IMR-90 (cell line): ENCODE measurements around the gene HAO2. TPM values are rescaled to one million over a fixed set of nuclear protein-coding genes. Genes with fewer than 3 reads are reported as not detected.

Experiments
- ATAC-seq: fragments of 200-7000 bp; cut with Tn5 transposase; 2 replicates; pipeline ENCODE4 v1.9.1; 2020; ENCODE audit warnings: low read depth, mild to moderate bottlenecking, moderate library complexity
- BruUV-seq: library from RNA; stranded (reverse); fragments of 400-500 nt; replicated peaks from 2 replicates; lab custom pipeline; 2021; lab: Mats Ljungman, UMichigan
- CTCF ChIA-PET: fragments of 300-600 bp; formaldehyde crosslinking; extraction: SDS; loops from one replicate; lab custom pipeline; 2021; ENCODE audit warnings: antibody characterized with exemption; lab: Yijun Ruan, JAX
- POLR2A ChIA-PET: fragments of 300-600 bp; sonication (Branson Sonifier 250); formaldehyde crosslinking; loops from one replicate; lab custom pipeline; 2022; ENCODE audit warnings: antibody characterized with exemption; ENCODE audit not compliant: unreplicated experiment; lab: Charles Lee
- DNase-seq: peaks from one replicate; pipeline ENCODE4 v3.0.0; 2013
- H2AFZ ChIP-seq: replicated peaks from 2 replicates; pipeline ENCODE3; 2013; ENCODE audit warnings: low read length, mild to moderate bottlenecking; ENCODE audit not compliant: poor library complexity
- H2AK5ac ChIP-seq: 2 replicates; pipeline ENCODE4 v1.6.1; 2013; ENCODE audit warnings: low read depth, low read length, inconsistent platforms
- H2AK9ac ChIP-seq: replicated peaks from 2 replicates; pipeline ENCODE3; 2013; ENCODE audit warnings: mild to moderate bottlenecking, low read depth, low read length, moderate library complexity; ENCODE audit not compliant: poor library complexity
- H2BK120ac ChIP-seq: 2 replicates; pipeline ENCODE4 v1.6.1; 2013; ENCODE audit warnings: low read depth, low read length, inconsistent platforms
- H2BK15ac ChIP-seq: 3 replicates; pipeline ENCODE4 v1.6.1; 2013; ENCODE audit warnings: low read depth, low read length, inconsistent platforms
- H2BK20ac ChIP-seq: 2 replicates; pipeline ENCODE4 v1.6.1; 2013; ENCODE audit warnings: low read depth, mild to moderate bottlenecking, inconsistent platforms, low read length, moderate library complexity
- H2BK5ac ChIP-seq: 2 replicates; pipeline ENCODE4 v1.6.1; 2013; ENCODE audit warnings: mild to moderate bottlenecking, low read depth, low read length, inconsistent platforms; ENCODE audit not compliant: poor library complexity, severe bottlenecking
- H3K14ac ChIP-seq: replicated peaks from 2 replicates; pipeline ENCODE4 v1.6.1; 2013; ENCODE audit warnings: low read depth, low read length, inconsistent platforms
- H3K18ac ChIP-seq: 2 replicates; pipeline ENCODE4 v1.6.1; 2013; ENCODE audit warnings: low read depth, low read length, control low read depth
- H3K23ac ChIP-seq: 2 replicates; pipeline ENCODE4 v1.6.1; 2013; ENCODE audit warnings: low read depth, low read length, inconsistent platforms
- H3K27ac ChIP-seq: 2 replicates; pipeline ENCODE4 v1.5.1; 2013; ENCODE audit warnings: mild to moderate bottlenecking, control low read depth, low read length; ENCODE audit not compliant: insufficient read depth
- H3K27me3 ChIP-seq: 2 replicates; pipeline ENCODE4 v1.6.1; 2013; ENCODE audit warnings: low read length; ENCODE audit not compliant: control insufficient read depth, insufficient read depth
- H3K36me3 ChIP-seq: 2 replicates; pipeline ENCODE4 v1.6.1; 2013; ENCODE audit warnings: low read length, mixed read lengths; ENCODE audit not compliant: control insufficient read depth, insufficient read depth
- H3K4ac ChIP-seq: 2 replicates; pipeline ENCODE4 v1.6.1; 2013; ENCODE audit warnings: low read depth, low read length, inconsistent platforms
- H3K4me1 ChIP-seq: 2 replicates; pipeline ENCODE4 v1.6.1; 2013; ENCODE audit warnings: low read length, mixed read lengths; ENCODE audit not compliant: control insufficient read depth, insufficient read depth
- H3K4me2 ChIP-seq: 2 replicates; pipeline ENCODE4 v1.6.1; 2013; ENCODE audit warnings: low read depth, mild to moderate bottlenecking, control low read depth, low read length, moderate library complexity
- H3K4me3 ChIP-seq: 2 replicates; pipeline ENCODE4 v1.5.1; 2013; ENCODE audit warnings: low read depth, mild to moderate bottlenecking, control low read depth, low read length, moderate library complexity; ENCODE audit not compliant: insufficient read depth
- H3K56ac ChIP-seq: 2 replicates; pipeline ENCODE4 v1.6.1; 2013; ENCODE audit warnings: low read length, inconsistent platforms; ENCODE audit not compliant: insufficient read depth; ENCODE audit errors: extremely low read depth
- H3K79me1 ChIP-seq, 2 experiments: 2 replicates each; pipeline ENCODE4 v1.6.1; 2013; ENCODE audit warnings: low read length in 2 of 2, inconsistent platforms in 1 of 2, low read depth in 1 of 2
- H3K9ac ChIP-seq: 2 replicates; pipeline ENCODE4 v1.6.1; 2013; ENCODE audit warnings: low read depth, low read length, control low read depth
- H3K9me1 ChIP-seq: 2 replicates; pipeline ENCODE4 v1.6.1; 2013; ENCODE audit warnings: low read length, inconsistent platforms; ENCODE audit not compliant: insufficient read depth
- H3K9me3 ChIP-seq: 2 replicates; pipeline ENCODE4 v1.6.1; 2013; ENCODE audit warnings: low read length; ENCODE audit not compliant: control insufficient read depth, insufficient read depth
- H4K20me1 ChIP-seq: 2 replicates; pipeline ENCODE4 v1.6.1; 2013; ENCODE audit warnings: low read length, inconsistent platforms; ENCODE audit not compliant: insufficient read depth
- H4K5ac ChIP-seq: 2 replicates; pipeline ENCODE4 v1.6.1; 2013; ENCODE audit warnings: mild to moderate bottlenecking, low read depth, low read length, control low read depth
- H4K8ac ChIP-seq, 2 experiments: 2 replicates each; pipeline ENCODE4 v1.6.1; 2013; ENCODE audit warnings: low read depth in 2 of 2, low read length in 2 of 2, control low read depth in 1 of 2, inconsistent platforms in 1 of 2
- H4K91ac ChIP-seq: 2 replicates; pipeline ENCODE4 v1.6.1; 2013; ENCODE audit warnings: low read depth, low read length, inconsistent platforms; ENCODE audit not compliant: insufficient read depth
- BHLHE40 ChIP-seq: fragments of 150-350 bp; IDR thresholded peaks from 2 replicates; pipeline ENCODE4 v1.6.1; 2016; ENCODE audit warnings: mild to moderate bottlenecking, low read depth, low read length
- WGBS, 2 experiments: methylation state at CpG; one replicate each; pipeline versions ENCODE4 v1.1.5 to v1.1.7; 2013; ENCODE audit warnings: missing lambda C conversion rate in 2 of 2; ENCODE audit not compliant: insufficient read length in 1 of 2; ENCODE audit errors: extremely low coverage in 2 of 2; 5-methylcytosine and 5-hydroxymethylcytosine counted together
- dilution Hi-C: fragments of 300-500 bp; cut with HindIII; formaldehyde crosslinking; loops from one replicate; pipeline ENCODE4 v1.14.3; 2018; ENCODE audit warnings: low sequenced_read_pairs; ENCODE audit not compliant: unreplicated experiment
- in situ Hi-C: fragments of 300-500 bp; cut with MboI; formaldehyde crosslinking; loops from 3 replicates; pipeline ENCODE4 v1.14.3; 2019; ENCODE audit warnings: low sequenced_read_pairs, inconsistent platforms, mixed read lengths
- intact Hi-C: fragments of 100-400 bp; cut with micrococcal nuclease; formaldehyde crosslinking; loops from 2 replicates; pipeline ENCODE4 v1.10.0; 2022
- polyA plus RNA-seq, 3 experiments: library from polyadenylated mRNA; depleted of rRNA; stranded (reverse); fragments of >200 nt; gene quantifications; 2 replicates each; pipeline ENCODE4 v1.2.3, GENCODE V29; 2012; ENCODE audit warnings: low replicate concordance in 1 of 3
- total RNA-seq: library from RNA; depleted of rRNA; stranded (reverse); fragments of >200 nt; gene quantifications from 2 replicates; pipeline ENCODE4 v1.2.3, GENCODE V29; 2012
- TF ChIP-seq, protein P1 (sequence below): conservative IDR thresholded peaks from 2 replicates; pipeline ENCODE4 v1.5.1; 2012; ENCODE audit warnings: mild to moderate bottlenecking, low read depth, low read length, improper control_type of control experiment

HAO2 gene
- total and polyA plus RNA-seq, 2 of the 4 experiments (the other 2 are of a cell fraction) = not detected

GRCh38 chr1:119358636-119359035 is 9.9 kb upstream of the HAO2 start:
- Histone ChIP-seq H3K23ac (no peak overlapping the region), H4K8ac (no peak overlapping the region), H3K27me3 (no peaks in the 10 kb centered on the region), H2AK5ac (no peak overlapping the region), H4K5ac (no peak overlapping the region), H3K9me3 (no peaks in the 10 kb centered on the region), H3K9ac (no peak overlapping the region), H2BK15ac (no peak overlapping the region), H3K4ac (no peak overlapping the region), H2BK5ac (no peak overlapping the region), H3K14ac (no peak overlapping the region), H3K56ac (no peak overlapping the region), H3K9me1 (no peaks in the 10 kb centered on the region), H3K4me3 (no peak overlapping the region), H3K4me2 (no peak overlapping the region), H3K18ac (no peak overlapping the region), H4K91ac (no peak overlapping the region), H2BK120ac (no peak overlapping the region), H4K20me1 (no peaks in the 10 kb centered on the region), H2BK20ac (no peak overlapping the region), H3K27ac (no peak overlapping the region), H3K4me1 (no peaks in the 10 kb centered on the region), H3K36me3 (no peaks in the 10 kb centered on the region), H2AK9ac (no peak overlapping the region), H3K79me1 (no peaks in the 10 kb centered on the region), H2AFZ (no peak overlapping the region)
- TF ChIP-seq, protein P1, sequence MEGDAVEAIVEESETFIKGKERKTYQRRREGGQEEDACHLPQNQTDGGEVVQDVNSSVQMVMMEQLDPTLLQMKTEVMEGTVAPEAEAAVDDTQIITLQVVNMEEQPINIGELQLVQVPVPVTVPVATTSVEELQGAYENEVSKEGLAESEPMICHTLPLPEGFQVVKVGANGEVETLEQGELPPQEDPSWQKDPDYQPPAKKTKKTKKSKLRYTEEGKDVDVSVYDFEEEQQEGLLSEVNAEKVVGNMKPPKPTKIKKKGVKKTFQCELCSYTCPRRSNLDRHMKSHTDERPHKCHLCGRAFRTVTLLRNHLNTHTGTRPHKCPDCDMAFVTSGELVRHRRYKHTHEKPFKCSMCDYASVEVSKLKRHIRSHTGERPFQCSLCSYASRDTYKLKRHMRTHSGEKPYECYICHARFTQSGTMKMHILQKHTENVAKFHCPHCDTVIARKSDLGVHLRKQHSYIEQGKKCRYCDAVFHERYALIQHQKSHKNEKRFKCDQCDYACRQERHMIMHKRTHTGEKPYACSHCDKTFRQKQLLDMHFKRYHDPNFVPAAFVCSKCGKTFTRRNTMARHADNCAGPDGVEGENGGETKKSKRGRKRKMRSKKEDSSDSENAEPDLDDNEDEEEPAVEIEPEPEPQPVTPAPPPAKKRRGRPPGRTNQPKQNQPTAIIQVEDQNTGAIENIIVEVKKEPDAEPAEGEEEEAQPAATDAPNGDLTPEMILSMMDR = no peak
- TF ChIP-seq BHLHE40 = no peak
- ChIA-PET POLR2A (no interaction called here), CTCF (no interaction called here)
- dilution Hi-C loops = no loop called here
- no peak for ATAC-seq
- no TSS peak for BruUV-seq
- intact Hi-C loops = no loop called here
- WGBS, 2 experiments = 88% methylated on average over 4 of the region's 4 CpGs; no CpG with 5 or more reads in 1 of the 2 experiments
- no peak for DNase-seq
- in situ Hi-C loops = loop anchor here (25.0 kb wide), 1 partner anchor 1196 kb away; no protein-coding TSS in a partner anchor
